Superior temporal gyrus (tissue), 1 donor: Measurements from ENCODE around the gene PHLPP2.
"Not testable (repeated sequence)": the region's sequence is repeated elsewhere in the genome, so short reads cannot be mapped to it uniquely, and the experiment has no call there.

Experiments used
- DNase-seq: peaks from one replicate; pipeline ENCODE4 v3.0.0-alpha.2; 2016; ENCODE audit errors: extremely low spot score

PHLPP2 gene

DNA sequence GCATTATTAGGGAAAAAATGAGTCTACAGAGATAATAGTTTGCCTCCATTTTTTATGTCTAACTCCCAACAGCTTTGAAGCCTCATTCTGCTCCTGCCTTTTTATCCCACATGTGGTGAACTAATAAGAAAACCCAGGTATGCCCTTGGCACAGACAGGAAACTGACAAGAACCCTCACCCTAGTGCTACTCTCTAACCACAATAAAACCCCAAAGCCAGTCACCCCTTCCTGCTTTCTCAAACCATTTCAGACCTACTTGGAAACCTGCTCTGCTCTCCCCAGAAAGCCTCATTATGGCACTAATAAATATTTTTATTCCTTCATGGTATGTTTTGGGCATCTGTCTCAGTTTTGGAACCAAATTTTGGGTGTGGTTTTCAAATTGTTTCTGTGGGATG, 102.4 kb downstream of the PHLPP2 start:
- no peak for DNase-seq

GRCh38 chr16:71618429-71618828, 106.1 kb downstream of the PHLPP2 start:
- DNase-seq, result no peak

- DNase-seq, result not testable (repeated sequence)
These were observed 109.5 kb downstream of the PHLPP2 start for GRCh38 chr16:71614956-71615355.

GRCh38 chr16:71610936-71611871, 113.3 kb downstream of the PHLPP2 start:
- DNase-seq, result peak; percentile 77

- DNase-seq, result no peak
These were observed 114.1 kb downstream of the PHLPP2 start for GRCh38 chr16:71610447-71610846.

- DNase-seq, result no peak
These were observed 115.4 kb downstream of the PHLPP2 start for GRCh38 chr16:71609066-71609465.

- peak; percentile 12 for DNase-seq
These were observed 123.7 kb downstream of the PHLPP2 start for GRCh38 chr16:71600822-71601221.

DNA sequence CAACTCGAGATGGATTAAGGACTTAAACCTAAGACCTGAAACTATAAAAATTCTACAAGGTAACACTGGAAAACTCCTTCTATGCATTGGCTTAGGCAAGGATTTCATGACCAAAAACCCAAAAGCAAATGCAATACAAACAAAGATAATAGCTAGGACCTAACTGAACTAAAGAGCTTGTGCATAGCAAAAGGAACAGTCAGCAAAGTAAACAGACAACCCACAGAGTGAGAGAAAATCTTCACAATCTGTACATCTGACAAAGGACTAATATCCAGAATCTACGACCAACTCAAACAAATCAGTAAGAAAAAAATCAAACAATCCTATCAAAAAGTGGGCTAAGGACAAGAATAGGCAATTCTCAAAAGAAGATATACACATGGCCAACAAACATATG, 126.1 kb downstream of the PHLPP2 start:
- DNase-seq, result not testable (repeated sequence)

DNA sequence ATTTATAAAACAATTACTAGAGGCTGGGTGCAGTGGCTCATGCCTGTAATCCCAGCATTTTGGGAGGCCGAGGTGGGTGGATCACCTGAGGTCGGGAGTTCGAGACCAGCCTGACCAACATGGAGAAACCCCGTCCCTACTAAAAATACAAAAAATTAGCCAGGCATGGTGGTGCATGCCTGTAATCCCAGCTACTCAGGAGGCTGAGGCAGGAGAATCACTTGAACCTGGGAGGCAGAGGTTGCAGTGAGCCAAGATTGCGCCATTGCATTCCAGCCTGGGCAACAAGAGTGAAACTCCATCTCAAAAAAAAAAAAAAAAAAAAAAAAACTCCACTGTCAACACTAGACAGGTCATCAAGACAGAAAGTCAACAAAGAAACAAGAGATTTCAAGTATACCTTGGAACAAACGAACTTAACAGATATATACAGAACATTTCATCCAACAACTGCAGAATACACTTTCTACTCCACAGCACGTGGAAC, 129.1 kb downstream of the PHLPP2 start:
- not testable (repeated sequence) for DNase-seq
